RPMI7951 (cell line): ENCODE results near the gene CACNA1B. TPM values are rescaled to one million over a fixed set of nuclear protein-coding genes. Genes with fewer than 3 reads are reported as not detected.

ENCODE experiments used
- DNase-seq: peaks from one replicate; pipeline ENCODE4 v3.0.0-alpha.2; 2012; ENCODE audit warnings: low read depth
- total RNA-seq: library from RNA; depleted of rRNA; stranded (reverse); fragments of >200 nt; shearing (Covaris generic); gene quantifications from 2 replicates; pipeline ENCODE4 v1.2.3, GENCODE V29; 2014

CACNA1B gene
- total RNA-seq, 1 experiment from 2014 or later, result not detected

- DNase-seq, result no peak
These were observed 87.7 kb downstream of the CACNA1B start for GRCh38 chr9:137965177-137965795.

GRCh38 chr9:137967280-137967953, 89.8 kb downstream of the CACNA1B start:
- no peak for DNase-seq

GRCh38 chr9:137968235-137968634, 90.7 kb downstream of the CACNA1B start:
- no peak for DNase-seq

- no peak for DNase-seq
These were observed 91.4 kb downstream of the CACNA1B start for GRCh38 chr9:137969008-137969407.

DNA sequence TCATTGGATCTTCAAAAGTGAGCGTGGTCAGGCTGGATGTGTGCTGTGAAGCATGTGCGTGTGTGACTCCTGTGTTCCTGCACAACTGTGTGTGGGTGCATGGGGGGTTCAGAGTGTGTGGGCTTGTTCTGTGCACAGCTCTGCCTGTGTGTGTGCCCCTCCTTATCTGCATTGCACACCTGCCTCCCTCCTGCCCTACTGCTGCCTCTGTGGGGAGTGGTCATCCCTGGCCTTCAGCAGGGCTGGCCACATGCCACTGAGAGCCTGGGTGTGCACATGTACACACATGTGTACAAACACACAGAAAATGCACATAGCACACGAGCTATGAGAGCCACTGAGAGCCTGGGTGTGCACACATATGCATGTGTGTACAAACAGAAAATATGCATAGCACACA, 92.1 kb downstream of the CACNA1B start:
- DNase-seq, result no peak

GRCh38 chr9:137970098-137970497, 92.5 kb downstream of the CACNA1B start:
- DNase-seq, result no peak

GRCh38 chr9:137970686-137971476, 93.3 kb downstream of the CACNA1B start:
- DNase-seq, result no peak

DNA sequence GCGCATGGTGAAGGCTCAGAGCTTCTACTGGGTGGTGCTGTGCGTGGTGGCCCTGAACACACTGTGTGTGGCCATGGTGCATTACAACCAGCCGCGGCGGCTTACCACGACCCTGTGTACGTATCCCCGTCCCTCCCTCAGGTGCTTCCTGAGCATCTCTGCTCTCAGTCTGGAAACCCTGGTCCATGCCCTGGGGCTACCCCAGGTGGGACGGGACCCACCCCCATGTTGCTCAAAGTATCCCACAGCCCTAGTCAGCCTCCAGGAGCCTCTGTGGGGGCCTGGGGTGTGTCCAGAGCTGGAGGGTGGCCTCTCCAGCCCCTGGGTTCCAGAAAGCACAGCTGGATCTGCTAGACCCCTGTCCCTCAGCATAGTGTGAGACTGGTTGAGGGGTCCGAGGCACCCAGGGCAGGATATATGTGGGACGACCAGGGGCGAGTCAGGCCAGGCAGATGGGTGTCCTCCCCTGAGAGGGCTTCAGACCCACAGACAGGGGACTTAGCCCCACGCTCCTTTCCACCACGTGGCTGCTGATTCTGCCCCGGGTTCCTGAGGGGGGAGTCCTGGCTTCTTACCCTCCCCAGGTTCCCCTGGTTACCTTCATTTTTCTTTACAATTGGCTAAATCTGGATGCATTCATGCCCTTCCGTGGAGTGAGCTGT, 94.0 kb downstream of the CACNA1B start:
- no peak for DNase-seq

DNA sequence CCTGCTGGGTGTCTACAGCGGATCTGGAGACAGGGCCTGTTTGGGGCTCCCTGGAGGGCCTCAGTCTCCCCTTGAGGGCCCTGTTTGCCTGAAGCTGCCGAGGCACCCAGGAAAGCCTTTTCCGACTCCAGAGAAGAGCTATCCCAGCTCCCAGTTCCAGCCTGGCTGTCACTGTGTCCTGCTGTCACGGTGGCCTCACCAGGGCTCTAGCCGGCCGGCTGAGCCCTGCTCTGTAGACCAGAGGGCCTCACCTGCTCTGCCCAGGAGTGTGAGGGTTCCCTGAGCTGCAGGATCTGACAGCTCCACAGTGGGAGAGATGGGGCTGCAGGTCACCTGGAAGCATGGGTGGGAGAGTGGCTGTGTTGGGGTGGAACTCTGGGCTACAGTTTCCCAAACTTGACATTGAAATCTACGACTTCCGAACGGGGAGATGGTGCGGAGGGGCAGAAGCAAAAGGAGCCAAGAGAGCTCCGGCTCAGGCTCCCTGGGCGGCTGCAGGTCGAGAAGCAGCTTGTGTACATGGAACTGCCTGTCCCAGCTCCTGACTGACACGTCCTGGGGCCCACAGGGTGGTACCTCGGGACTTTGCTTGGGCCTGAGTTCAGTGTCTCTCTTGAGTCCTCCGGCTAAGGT, 94.9 kb downstream of the CACNA1B start:
- DNase-seq, result no peak

- peak; percentile 19 for DNase-seq
These were observed 95.4 kb downstream of the CACNA1B start for GRCh38 chr9:137972988-137973470.

DNA sequence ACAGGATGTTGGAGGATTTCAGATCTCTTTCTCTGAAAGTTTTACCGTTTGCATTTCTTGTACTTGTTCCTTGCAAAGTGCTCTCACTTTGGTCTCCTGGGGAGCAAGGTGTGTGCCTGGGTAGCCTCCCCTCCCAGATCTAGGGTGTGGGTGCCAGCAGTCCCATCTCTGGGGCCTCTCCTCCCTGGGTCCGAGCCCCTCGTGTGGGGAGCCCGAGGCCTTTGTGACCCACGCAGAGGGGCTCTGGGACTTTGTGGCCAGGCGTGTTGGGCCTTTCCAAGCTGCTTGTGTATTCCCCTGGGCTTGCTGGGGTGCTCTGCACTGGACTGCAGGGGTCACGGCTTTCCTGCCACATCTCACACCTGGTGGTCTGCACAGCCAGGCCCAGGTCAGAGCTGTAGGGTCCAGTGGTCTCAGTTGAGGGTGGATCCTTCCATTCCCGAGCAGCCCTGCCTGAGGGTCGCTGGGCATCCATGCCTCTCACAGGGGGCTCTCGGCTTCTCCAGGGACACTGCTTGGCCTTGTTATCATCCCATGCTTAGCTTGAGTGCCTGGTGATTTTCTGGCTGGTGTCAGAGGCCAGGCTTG, 96.3 kb downstream of the CACNA1B start:
- DNase-seq, result no peak

DNA sequence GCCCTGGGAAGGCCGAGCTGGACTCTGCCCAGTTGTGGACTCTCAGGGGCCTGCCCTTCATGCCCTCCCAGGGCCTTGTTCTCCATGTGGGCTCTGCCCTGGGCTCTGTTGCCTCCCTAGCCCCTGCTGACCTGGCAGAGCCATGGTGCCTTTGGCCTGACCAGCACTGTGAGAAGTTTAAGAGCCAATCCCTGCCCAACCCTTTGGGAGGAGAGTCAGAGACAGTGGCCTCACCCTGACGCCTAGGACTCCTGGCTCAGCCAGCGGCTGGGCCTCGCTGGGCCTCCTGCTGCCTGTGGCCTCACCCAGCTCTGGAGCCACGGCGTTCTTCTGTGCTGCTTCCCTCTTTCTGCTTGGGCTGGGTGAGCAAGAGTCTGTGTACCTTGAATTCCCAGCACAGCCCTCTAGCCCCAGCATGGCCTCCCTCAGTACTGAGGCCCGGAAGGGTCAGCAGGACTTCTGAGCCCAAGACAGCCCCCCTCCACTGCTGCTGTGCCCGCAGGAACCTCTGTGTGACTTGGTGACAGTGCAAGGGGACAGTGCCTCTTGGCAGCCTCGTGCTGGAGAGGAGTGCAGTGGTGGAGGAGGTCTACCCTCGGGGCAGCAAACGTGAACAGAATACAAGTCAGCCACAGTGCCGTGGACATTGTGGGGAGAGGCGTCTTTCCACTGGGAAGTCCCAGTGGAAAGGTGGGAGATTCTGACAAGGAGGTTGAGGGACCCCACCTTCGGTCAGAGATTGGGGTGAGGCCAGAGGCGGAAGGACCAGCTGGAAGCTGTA, 97.4 kb downstream of the CACNA1B start:
- DNase-seq, result no peak

GRCh38 chr9:137975527-137975913, 97.9 kb downstream of the CACNA1B start:
- DNase-seq, result no peak

DNA sequence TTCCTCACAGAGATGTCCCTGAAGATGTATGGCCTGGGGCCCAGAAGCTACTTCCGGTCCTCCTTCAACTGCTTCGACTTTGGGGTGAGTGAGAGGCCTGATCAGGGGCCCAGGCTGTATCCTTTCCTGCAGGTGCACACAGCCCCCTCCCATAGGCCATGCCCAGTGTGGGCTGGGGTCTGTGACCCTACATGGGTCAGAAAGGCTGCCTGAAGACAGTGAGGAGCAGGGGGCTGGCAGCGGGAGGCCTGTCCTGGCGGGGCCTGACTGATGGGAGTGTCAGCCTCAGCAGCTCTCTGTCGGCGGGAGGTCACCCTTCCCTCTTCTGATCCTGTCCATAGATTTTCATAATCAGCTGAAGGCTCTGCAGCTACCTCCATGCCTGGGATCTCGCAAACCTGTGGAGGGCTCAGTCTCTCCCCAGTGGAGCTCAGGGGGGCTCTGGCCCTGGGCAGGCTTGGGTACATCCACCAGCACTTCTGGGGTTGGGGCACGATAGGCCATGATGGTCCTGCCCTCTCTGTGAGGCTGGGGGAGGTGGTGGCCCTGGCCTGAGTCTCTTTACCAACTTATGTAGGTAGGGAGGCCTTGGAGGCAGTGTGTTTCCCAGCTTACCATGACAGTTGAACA, 98.5 kb downstream of the CACNA1B start:
- DNase-seq, result no peak

GRCh38 chr9:137977571-137978261, 100.1 kb downstream of the CACNA1B start:
- no peak for DNase-seq

DNA sequence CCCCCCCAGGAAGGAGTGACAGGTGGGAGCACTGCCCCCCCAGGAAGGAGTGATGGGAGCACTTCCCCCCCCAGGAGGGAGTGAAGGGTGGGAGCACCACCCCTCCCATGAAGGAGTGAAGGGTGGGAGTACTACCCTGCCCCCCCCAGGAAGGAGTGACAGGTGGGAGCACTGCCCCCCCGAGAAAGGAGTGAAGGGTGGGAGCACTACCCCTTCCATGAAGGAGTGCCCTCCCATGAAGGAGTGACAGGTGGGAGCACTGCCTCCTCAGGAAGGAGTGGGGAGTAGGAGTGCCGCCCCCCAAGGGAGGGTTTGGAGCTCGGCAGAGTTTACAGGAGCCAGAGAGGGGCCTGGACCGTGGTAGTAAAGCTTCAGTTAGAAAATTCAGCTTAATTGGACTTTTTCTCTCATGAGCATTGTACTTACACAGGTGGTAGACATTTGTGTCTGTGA, 100.7 kb downstream of the CACNA1B start:
- DNase-seq, result no peak

GRCh38 chr9:137982200-137982599, 104.6 kb downstream of the CACNA1B start:
- peak; percentile 17 for DNase-seq

DNA sequence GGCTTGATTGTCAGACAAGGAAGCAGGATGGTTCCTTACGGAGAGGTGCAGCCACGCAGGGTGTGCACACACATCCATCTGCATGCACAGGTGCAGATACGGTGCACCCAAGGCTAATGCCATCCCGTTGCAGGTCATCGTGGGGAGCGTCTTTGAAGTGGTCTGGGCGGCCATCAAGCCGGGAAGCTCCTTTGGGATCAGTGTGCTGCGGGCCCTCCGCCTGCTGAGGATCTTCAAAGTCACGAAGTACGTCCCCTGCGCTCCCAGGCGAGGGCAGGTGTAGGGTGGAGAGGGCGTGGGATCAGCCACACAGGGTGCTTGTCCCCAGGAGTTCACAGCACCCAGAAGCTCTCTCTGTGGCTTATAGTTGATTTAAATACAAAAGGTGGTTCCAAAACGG, 106.4 kb downstream of the CACNA1B start:
- no peak for DNase-seq

DNA sequence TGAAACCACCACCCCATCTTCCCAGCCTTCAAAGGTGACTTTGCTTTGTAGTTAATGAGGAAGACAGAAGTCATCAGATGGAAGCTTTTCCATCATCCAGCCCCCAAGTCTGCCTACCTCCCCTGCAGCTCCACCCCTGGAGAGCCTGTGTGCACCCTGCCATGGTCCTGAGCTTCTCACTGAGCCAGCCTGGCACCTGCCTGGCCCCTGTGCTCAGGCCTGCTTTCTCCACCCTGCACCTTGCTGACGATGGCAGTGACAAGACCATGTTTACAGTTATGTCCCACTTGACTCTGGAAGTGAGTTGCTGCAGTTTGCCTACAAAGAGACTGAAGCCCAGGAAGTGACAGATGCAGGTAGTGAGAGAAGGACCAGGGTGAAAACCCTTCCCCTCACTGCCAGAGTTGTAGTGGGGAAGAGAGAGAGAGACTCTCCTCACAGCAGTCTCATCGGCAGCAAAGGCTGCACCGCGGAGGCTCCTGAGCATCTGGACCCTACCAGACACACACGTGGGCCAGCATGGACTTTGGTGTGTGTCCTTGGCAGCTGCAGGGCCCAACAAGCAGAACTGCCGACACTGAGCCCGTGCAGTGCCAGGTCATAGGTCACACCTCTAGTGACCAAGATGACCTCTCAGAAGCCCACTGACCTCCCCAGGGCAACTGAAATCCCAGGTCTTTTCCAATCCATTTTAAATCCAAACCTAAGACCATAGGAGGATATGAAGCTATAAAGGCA, 107.1 kb downstream of the CACNA1B start:
- DNase-seq, result no peak
